HL-60 (cell line): Measurements from ENCODE around the gene STX1B.

Experiments used
- DNase-seq, 2 experiments: peaks; one replicate each; pipeline ENCODE4 v3.0.0-alpha.2; 2010 to 2020; ENCODE audit warnings: low read depth in 1 of 2, low spot score in 1 of 2
- H3K27ac ChIP-seq: fragments of 250-450 bp; sonication (Bioruptor Pico); replicated peaks from 2 replicates; pipeline ENCODE4 v1.5.1; 2020; ENCODE audit warnings: mild to moderate bottlenecking, moderate library complexity
- H3K27me3 ChIP-seq: fragments of 250-450 bp; sonication (Bioruptor Pico); 2 replicates; pipeline ENCODE4 v1.5.1; 2021; ENCODE audit warnings: mild to moderate bottlenecking, moderate library complexity; ENCODE audit not compliant: insufficient read depth, poor library complexity, severe bottlenecking
- H3K4me3 ChIP-seq: replicated peaks from 2 replicates; pipeline ENCODE4 v1.5.1; 2011; ENCODE audit warnings: mild to moderate bottlenecking, control low read depth, low read length; ENCODE audit not compliant: insufficient read depth
- CTCF ChIP-seq: IDR thresholded peaks from one replicate; pipeline ENCODE4 v1.5.1; 2011; ENCODE audit warnings: low read length, control low read depth, inconsistent platforms; ENCODE audit not compliant: insufficient read depth
- GABPA ChIP-seq: IDR thresholded peaks from 2 replicates; pipeline ENCODE4 v1.6.1; 2012; ENCODE audit warnings: low read depth
- POLR2AphosphoS5 ChIP-seq: IDR thresholded peaks from 2 replicates; pipeline ENCODE4 v1.6.1; 2012; ENCODE audit warnings: low read depth
- REST ChIP-seq: IDR thresholded peaks from 2 replicates; pipeline ENCODE4 v1.6.1; 2012; ENCODE audit warnings: low read depth; ENCODE audit not compliant: insufficient replicate concordance
- SPI1 ChIP-seq: IDR thresholded peaks from 2 replicates; pipeline ENCODE4 v1.6.1; 2012; ENCODE audit warnings: low read depth, mild to moderate bottlenecking, borderline replicate concordance

Gene STX1B

GRCh38 chr16:30996985-30997724 lies 13.3 kb downstream of the STX1B start:
- H3K4me3 ChIP-seq, result peak overlapping the region; percentile 61
- no peaks in the 10 kb centered on the region for H3K27me3 ChIP-seq
- TF ChIP-seq REST, result no peak
- TF ChIP-seq POLR2AphosphoS5, result no peak; the same call in 1 of the 2 replicates
- TF ChIP-seq GABPA, result no peak
- no peak for TF ChIP-seq SPI1
- TF ChIP-seq CTCF, result no peak
- peak overlapping the region; percentile 75 for H3K27ac ChIP-seq
- DNase-seq, result peak; percentile 81 to 91

- Histone ChIP-seq H3K27ac (peak overlapping the region; percentile 75), H3K4me3 (peak overlapping the region; percentile 61), H3K27me3 (no peaks in the 10 kb centered on the region)
- TF ChIP-seq GABPA (no peak), CTCF (no peak), SPI1 (no peak), REST (no peak), POLR2AphosphoS5 (no peak)
- DNase-seq, result no peak
Observed at GRCh38 chr16:30996324-30996984, 14.0 kb downstream of the STX1B start.

GRCh38 chr16:30995927-30996323 lies 14.5 kb downstream of the STX1B start:
- Histone ChIP-seq H3K27ac (no peak overlapping the region), H3K27me3 (no peaks in the 10 kb centered on the region), H3K4me3 (no peak overlapping the region)
- DNase-seq, result no peak
- TF ChIP-seq GABPA (no peak), POLR2AphosphoS5 (no peak), SPI1 (no peak), REST (no peak), CTCF (no peak)
